HEK293 (cell line): Measurements from ENCODE around the gene GTSF1L.

Experiments
- CTCF ChIA-PET: fragments of 350-600 bp; formaldehyde crosslinking; extraction: SDS; loops from one replicate; lab custom pipeline; 2021; ENCODE audit warnings: antibody characterized with exemption; lab: Yijun Ruan, JAX
- POLR2A ChIA-PET: fragments of 300-600 bp; formaldehyde crosslinking; extraction: SDS; loops from one replicate; lab custom pipeline; 2020; ENCODE audit warnings: antibody characterized with exemption, inconsistent platforms; lab: Yijun Ruan, JAX
- H3K27ac ChIP-seq: fragments of 200-500 bp; sonication (Bioruptor generic); 2 replicates; pipeline ENCODE4 v1.5.1; 2014; ENCODE audit warnings: low read depth, low read length, control low read depth, inconsistent platforms; ENCODE audit errors: extremely low read depth
- H3K36me3 ChIP-seq, 2 experiments: fragments of 200-500 bp in 1 of 2; sonication (Bioruptor generic) in 1 of 2; 1 replicate in 1 of 2; 2 replicates in 1 of 2; pipeline ENCODE4 v1.5.1; 2014 to 2017; ENCODE audit warnings: inconsistent platforms in 2 of 2, low read length in 2 of 2; ENCODE audit not compliant: control insufficient read depth in 2 of 2, insufficient read depth in 1 of 2
- H3K4me1 ChIP-seq: fragments of 200-500 bp; sonication (Bioruptor generic); 2 replicates; pipeline ENCODE4 v1.5.1; 2014; ENCODE audit warnings: mild to moderate bottlenecking, low read length, inconsistent platforms; ENCODE audit not compliant: control insufficient read depth, insufficient read depth
- H3K4me3 ChIP-seq: 2 replicates; pipeline ENCODE4 v1.5.1; 2011; ENCODE audit warnings: low read depth, mild to moderate bottlenecking, control low read depth, low read length, moderate library complexity
- H3K9me3 ChIP-seq: fragments of 200-500 bp; sonication (Bioruptor generic); 2 replicates; pipeline ENCODE4 v1.5.1; 2014; ENCODE audit warnings: low read depth, low read length, inconsistent platforms; ENCODE audit not compliant: control insufficient read depth, insufficient read depth
- GLI4 ChIP-seq: fragments of 450-650 bp; formaldehyde crosslinking; IDR thresholded peaks from 2 replicates; pipeline ENCODE4 v1.5.1; 2016; ENCODE audit warnings: missing biosample characterization, missing genetic modification characterization
- IKZF3 ChIP-seq: fragments of 450-650 bp; IDR thresholded peaks from 2 replicates; pipeline ENCODE4 v1.5.0; 2018; ENCODE audit warnings: missing biosample characterization, mild to moderate bottlenecking, missing genetic modification characterization, moderate library complexity
- KLF10 ChIP-seq: fragments of 450-650 bp; IDR thresholded peaks from 2 replicates; pipeline ENCODE4 v1.5.1; 2018; ENCODE audit warnings: missing biosample characterization, mild to moderate bottlenecking, missing genetic modification characterization
- KLF16 ChIP-seq: fragments of 450-650 bp; formaldehyde crosslinking; IDR thresholded peaks from 2 replicates; pipeline ENCODE4 v1.5.1; 2017; ENCODE audit warnings: missing biosample characterization, missing genetic modification characterization
- KLF8 ChIP-seq: fragments of 450-650 bp; formaldehyde crosslinking; IDR thresholded peaks from 2 replicates; pipeline ENCODE4 v1.5.1; 2016; ENCODE audit warnings: missing biosample characterization, missing genetic modification characterization
- MZF1 ChIP-seq: fragments of 450-650 bp; formaldehyde crosslinking; IDR thresholded peaks from 2 replicates; pipeline ENCODE4 v1.5.1; 2017; ENCODE audit warnings: missing biosample characterization, missing genetic modification characterization, borderline replicate concordance
- OSR2 ChIP-seq: fragments of 450-650 bp; formaldehyde crosslinking; IDR thresholded peaks from 2 replicates; pipeline ENCODE4 v1.5.1; 2016; ENCODE audit warnings: missing biosample characterization, missing genetic modification characterization
- TCF7L2 ChIP-seq: IDR thresholded peaks from 2 replicates; pipeline ENCODE4 v1.6.1; 2011; ENCODE audit warnings: low read depth, mild to moderate bottlenecking, inconsistent platforms, low read length, moderate library complexity, borderline replicate concordance
- TRIM28 ChIP-seq: IDR thresholded peaks from 2 replicates; pipeline ENCODE4 v1.6.1; 2011; ENCODE audit warnings: low read length, control low read depth, borderline replicate concordance
- TSHZ1 ChIP-seq: fragments of 450-650 bp; formaldehyde crosslinking; IDR thresholded peaks from 2 replicates; pipeline ENCODE4 v1.5.1; 2016; ENCODE audit warnings: missing biosample characterization, missing genetic modification characterization, borderline replicate concordance
- WT1 ChIP-seq: fragments of 450-650 bp; formaldehyde crosslinking; IDR thresholded peaks from 2 replicates; pipeline ENCODE4 v1.5.1; 2016; ENCODE audit warnings: missing biosample characterization, missing genetic modification characterization
- ZFP37 ChIP-seq: fragments of 450-650 bp; formaldehyde crosslinking; IDR thresholded peaks from 2 replicates; pipeline ENCODE4 v1.5.1; 2016; ENCODE audit warnings: missing biosample characterization, missing genetic modification characterization
- ZNF114 ChIP-seq: fragments of 450-650 bp; formaldehyde crosslinking; IDR thresholded peaks from 2 replicates; pipeline ENCODE4 v1.5.0; 2017; ENCODE audit warnings: missing biosample characterization, missing genetic modification characterization
- ZNF146 ChIP-seq: fragments of 450-650 bp; formaldehyde crosslinking; IDR thresholded peaks from 2 replicates; pipeline ENCODE4 v1.5.1; 2016; ENCODE audit warnings: missing biosample characterization, missing genetic modification characterization
- ZNF157 ChIP-seq: fragments of 450-650 bp; formaldehyde crosslinking; IDR thresholded peaks from 2 replicates; pipeline ENCODE4 v1.5.1; 2016; ENCODE audit warnings: missing biosample characterization, missing genetic modification characterization
- ZNF175 ChIP-seq: fragments of 450-650 bp; formaldehyde crosslinking; IDR thresholded peaks from 2 replicates; pipeline ENCODE4 v1.5.1; 2016; ENCODE audit warnings: missing biosample characterization, missing genetic modification characterization
- ZNF24 ChIP-seq: fragments of 450-650 bp; formaldehyde crosslinking; IDR thresholded peaks from 2 replicates; pipeline ENCODE4 v1.5.1; 2016; ENCODE audit warnings: missing biosample characterization, missing genetic modification characterization
- ZNF501 ChIP-seq: fragments of 450-650 bp; formaldehyde crosslinking; IDR thresholded peaks from 2 replicates; pipeline ENCODE4 v1.5.1; 2016; ENCODE audit warnings: missing biosample characterization, missing genetic modification characterization
- ZNF513 ChIP-seq: fragments of 450-650 bp; IDR thresholded peaks from 2 replicates; pipeline ENCODE4 v1.5.1; 2018; ENCODE audit warnings: missing biosample characterization, missing genetic modification characterization
- ZNF530 ChIP-seq: fragments of 450-650 bp; formaldehyde crosslinking; IDR thresholded peaks from 2 replicates; pipeline ENCODE4 v1.5.1; 2016; ENCODE audit warnings: low read depth, missing biosample characterization, missing genetic modification characterization
- ZNF558 ChIP-seq: fragments of 450-650 bp; formaldehyde crosslinking; IDR thresholded peaks from 2 replicates; pipeline ENCODE4 v1.5.1; 2016; ENCODE audit warnings: missing biosample characterization, missing genetic modification characterization
- ZNF561 ChIP-seq: fragments of 450-650 bp; IDR thresholded peaks from 2 replicates; pipeline ENCODE4 v1.5.1; 2018; ENCODE audit warnings: missing biosample characterization, missing genetic modification characterization, borderline replicate concordance
- ZNF580 ChIP-seq: fragments of 450-650 bp; formaldehyde crosslinking; IDR thresholded peaks from 2 replicates; pipeline ENCODE4 v1.5.1; 2016; ENCODE audit warnings: missing biosample characterization, missing genetic modification characterization
- ZNF596 ChIP-seq: fragments of 450-650 bp; IDR thresholded peaks from 2 replicates; pipeline ENCODE4 v1.5.0; 2018; ENCODE audit warnings: missing biosample characterization, mild to moderate bottlenecking, missing genetic modification characterization, moderate library complexity
- ZNF600 ChIP-seq: fragments of 450-650 bp; formaldehyde crosslinking; IDR thresholded peaks from 2 replicates; pipeline ENCODE4 v1.5.1; 2016; ENCODE audit warnings: missing biosample characterization, missing genetic modification characterization
- ZNF610 ChIP-seq: fragments of 450-650 bp; formaldehyde crosslinking; IDR thresholded peaks from 2 replicates; pipeline ENCODE4 v1.5.1; 2016; ENCODE audit warnings: missing biosample characterization, missing genetic modification characterization, borderline replicate concordance
- ZNF654 ChIP-seq: fragments of 450-650 bp; formaldehyde crosslinking; IDR thresholded peaks from 2 replicates; pipeline ENCODE4 v1.5.1; 2016; ENCODE audit warnings: low read depth, missing biosample characterization, missing genetic modification characterization
- ZNF660 ChIP-seq: fragments of 450-650 bp; IDR thresholded peaks from 2 replicates; pipeline ENCODE4 v1.5.1; 2018; ENCODE audit warnings: missing biosample characterization, mild to moderate bottlenecking, missing genetic modification characterization
- ZNF692 ChIP-seq: fragments of 450-650 bp; formaldehyde crosslinking; IDR thresholded peaks from 2 replicates; pipeline ENCODE4 v1.5.1; 2016; ENCODE audit warnings: missing biosample characterization, missing genetic modification characterization
- ZNF707 ChIP-seq: fragments of 450-650 bp; formaldehyde crosslinking; IDR thresholded peaks from 2 replicates; pipeline ENCODE4 v1.5.1; 2016; ENCODE audit warnings: missing biosample characterization, missing genetic modification characterization
- ZNF747 ChIP-seq: fragments of 450-650 bp; formaldehyde crosslinking; IDR thresholded peaks from 2 replicates; pipeline ENCODE4 v1.5.1; 2016; ENCODE audit warnings: missing biosample characterization, missing genetic modification characterization
- ZNF830 ChIP-seq: fragments of 450-650 bp; IDR thresholded peaks from 2 replicates; pipeline ENCODE4 v1.5.0; 2018; ENCODE audit warnings: missing biosample characterization, missing genetic modification characterization, low read depth, mild to moderate bottlenecking, moderate library complexity

The GTSF1L gene

GRCh38 chr20:43723735-43724134 lies 3.1 kb downstream of the GTSF1L start:
- Histone ChIP-seq H3K4me3 (no peak overlapping the region), H3K9me3 (no peaks in the 10 kb centered on the region), H3K27ac (no peak overlapping the region), H3K36me3 (no peaks in the 10 kb centered on the region; a peak in 1 of 3 replicates), H3K4me1 (peaks cover 9% of the 10 kb centered on the region; the same call in 1 of the 2 replicates)
- no peak for TF ChIP-seq ZNF558 (tag by site-specific recombination)
- TF ChIP-seq ZNF600 (tag by site-specific recombination), result no peak
- no peak for TF ChIP-seq IKZF3 (tag by site-specific recombination)
- no peak for TF ChIP-seq ZNF530 (tag by site-specific recombination)
- no peak for TF ChIP-seq ZNF561 (tag by site-specific recombination)
- TF ChIP-seq ZNF146 (tag by site-specific recombination), result no peak
- TF ChIP-seq TCF7L2, result no peak
- no peak for TF ChIP-seq KLF10 (tag by site-specific recombination)
- TF ChIP-seq ZNF24 (tag by site-specific recombination), result no peak
- TF ChIP-seq ZNF660, result no peak
- TF ChIP-seq TSHZ1 (tag by site-specific recombination), result no peak
- no peak for TF ChIP-seq ZNF596
- TF ChIP-seq TRIM28, result no peak
- TF ChIP-seq ZFP37 (tag by site-specific recombination), result no peak
- ChIA-PET POLR2A (interaction anchor here (0.6 kb wide), 1 partner anchor 36 kb away, joined by 3 read pairs; no protein-coding TSS in a partner anchor), CTCF (interaction anchor here (0.7 to 0.9 kb wide), 2 partner anchors 32 to 185 kb away, joined by 3 to 6 read pairs; no protein-coding TSS in a partner anchor)

GRCh38 chr20:43723186-43723585 lies 3.6 kb downstream of the GTSF1L start:
- no peak overlapping the region for H3K27ac ChIP-seq
- POLR2A ChIA-PET, result no interaction called here
- TF ChIP-seq KLF16 (tag by site-specific recombination) (no peak), ZNF654 (tag by site-specific recombination) (no peak), ZNF707 (tag by site-specific recombination) (no peak), ZNF580 (no peak), ZNF175 (tag by site-specific recombination) (no peak), ZNF610 (no peak), ZNF561 (tag by site-specific recombination) (no peak), ZNF692 (no peak), MZF1 (no peak), ZNF830 (no peak), ZNF747 (no peak), ZNF114 (tag by site-specific recombination) (no peak), WT1 (tag by site-specific recombination) (no peak), KLF8 (tag by site-specific recombination) (no peak), OSR2 (tag by site-specific recombination) (no peak), ZNF157 (no peak), ZNF501 (no peak), GLI4 (tag by site-specific recombination) (no peak), ZFP37 (tag by site-specific recombination) (no peak), ZNF513 (tag by site-specific recombination) (no peak)
- peaks cover 8% of the 10 kb centered on the region; the same call in 1 of the 2 replicates for H3K4me1 ChIP-seq
- H3K9me3 ChIP-seq, result no peaks in the 10 kb centered on the region
- no peak overlapping the region for H3K4me3 ChIP-seq
- CTCF ChIA-PET, result interaction anchor here (0.7 kb wide), 2 partner anchors 58 to 464 kb away, joined by 3 read pairs; no protein-coding TSS in a partner anchor
- no peaks in the 10 kb centered on the region; a peak in 1 of 3 replicates for H3K36me3 ChIP-seq
